HG03571 (cell line): Measurements from ENCODE around the gene SCP2.

Experiments
- ATAC-seq: cut with Tn5 transposase; IDR thresholded peaks from one replicate; pipeline ENCODE4 v1.9.1; 2021; ENCODE audit not compliant: unreplicated experiment

The SCP2 gene

DNA sequence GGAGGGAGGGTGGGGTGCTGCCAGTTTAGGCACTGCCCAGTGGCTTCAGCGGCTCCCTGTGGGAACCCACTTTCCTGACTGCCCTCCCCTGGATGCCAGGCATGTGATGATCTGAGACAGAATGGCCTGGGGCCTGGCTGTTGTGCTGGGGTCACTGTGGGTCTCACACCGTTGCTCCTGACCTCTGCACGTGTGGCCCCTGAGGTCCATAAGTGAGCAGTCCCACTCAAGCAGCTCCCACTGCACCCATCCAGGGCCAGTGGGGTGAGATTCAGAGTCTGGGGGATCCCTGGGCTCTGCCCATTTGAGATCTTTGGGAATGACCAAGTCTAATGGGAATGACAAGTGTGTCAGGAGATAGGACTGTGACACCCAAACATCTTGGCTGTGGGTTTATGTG, 153.0 kb downstream of the SCP2 start:
- ATAC-seq: no peak

- no peak for ATAC-seq
Measured at GRCh38 chr1:53080769-53081168, 153.7 kb downstream of the SCP2 start.

DNA sequence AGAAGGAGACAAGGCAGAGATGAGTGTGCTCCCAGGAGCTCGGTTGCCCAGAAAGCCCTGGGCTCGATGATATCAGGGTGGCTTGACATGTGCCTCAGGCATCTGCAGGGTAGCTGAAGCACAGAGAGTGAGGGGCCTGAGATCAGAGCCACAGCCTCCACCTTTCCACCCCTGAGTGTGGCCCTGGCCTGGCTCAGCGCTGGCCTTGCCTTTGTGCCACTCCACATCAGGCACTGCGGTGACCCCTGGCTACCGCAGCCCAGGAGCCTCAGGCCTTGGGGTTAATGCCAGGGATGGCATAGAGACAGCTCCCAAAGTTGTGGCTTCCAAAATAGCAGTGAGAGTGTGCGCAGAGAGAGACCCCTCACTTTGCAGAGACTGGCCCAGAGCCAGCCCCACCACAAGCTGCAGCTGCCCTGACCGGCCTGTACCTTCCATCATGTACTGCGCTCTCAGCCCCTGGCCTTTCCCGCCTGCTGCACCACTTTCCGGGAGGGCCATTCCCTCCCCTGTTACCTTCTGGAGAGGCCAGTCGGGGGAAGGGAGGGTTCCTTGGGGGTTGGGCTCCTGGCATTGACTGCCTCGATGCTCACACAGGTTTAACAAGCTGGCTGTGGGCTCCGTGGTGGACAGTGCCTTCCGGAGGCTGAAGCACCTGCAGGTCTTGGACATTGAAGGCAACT, 154.4 kb downstream of the SCP2 start:
- no peak for ATAC-seq

DNA sequence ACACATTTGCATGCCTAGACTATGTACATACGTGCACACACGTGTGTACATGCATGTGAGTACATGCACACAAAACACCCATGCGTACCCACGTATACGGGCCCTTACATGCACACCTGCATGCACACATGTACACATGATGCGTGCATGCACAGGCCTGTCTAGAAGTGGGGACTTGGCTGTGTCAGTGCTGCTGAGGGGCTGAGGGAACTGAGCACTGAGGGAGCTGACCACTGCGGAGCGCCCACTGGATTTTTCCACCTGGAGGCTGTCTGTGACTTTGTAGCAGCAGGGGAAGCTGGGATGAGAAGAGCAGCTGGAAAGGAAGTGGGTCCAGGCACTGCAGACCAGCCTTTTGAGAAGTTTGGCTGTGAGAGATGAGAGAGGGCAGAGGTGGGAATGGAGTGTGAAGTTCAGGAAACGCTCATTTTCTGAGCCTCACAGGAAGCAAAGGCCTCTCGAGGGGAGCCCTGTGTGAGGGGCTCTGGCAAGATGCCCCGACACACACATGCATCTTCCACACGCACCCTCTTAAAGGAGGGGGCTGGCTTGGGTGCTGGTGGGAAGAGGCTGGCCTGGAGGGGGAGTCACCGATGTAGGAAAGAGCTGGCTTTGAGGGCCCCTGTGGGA, 155.9 kb downstream of the SCP2 start:
- ATAC-seq: no peak

- ATAC-seq: no peak
Measured at GRCh38 chr1:53083636-53084588, 156.8 kb downstream of the SCP2 start.

DNA sequence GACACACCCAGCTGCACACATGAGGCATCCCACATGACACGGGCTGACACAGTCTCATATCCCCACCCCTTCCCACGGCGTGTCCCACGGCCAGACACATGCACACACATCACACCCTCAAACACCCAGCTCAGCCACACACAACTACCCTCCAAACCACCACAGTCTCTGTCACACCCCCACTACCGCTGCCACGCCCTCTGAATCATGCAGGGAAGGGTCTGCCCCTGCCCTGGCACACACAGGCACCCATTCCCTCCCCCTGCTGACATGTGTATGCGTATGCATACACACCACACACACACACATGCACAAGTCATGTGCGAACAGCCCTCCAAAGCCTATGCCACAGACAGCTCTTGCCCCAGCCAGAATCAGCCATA, 157.5 kb downstream of the SCP2 start:
- ATAC-seq: no peak

GRCh38 chr1:53085405-53085804, 158.3 kb downstream of the SCP2 start:
- no peak for ATAC-seq

DNA sequence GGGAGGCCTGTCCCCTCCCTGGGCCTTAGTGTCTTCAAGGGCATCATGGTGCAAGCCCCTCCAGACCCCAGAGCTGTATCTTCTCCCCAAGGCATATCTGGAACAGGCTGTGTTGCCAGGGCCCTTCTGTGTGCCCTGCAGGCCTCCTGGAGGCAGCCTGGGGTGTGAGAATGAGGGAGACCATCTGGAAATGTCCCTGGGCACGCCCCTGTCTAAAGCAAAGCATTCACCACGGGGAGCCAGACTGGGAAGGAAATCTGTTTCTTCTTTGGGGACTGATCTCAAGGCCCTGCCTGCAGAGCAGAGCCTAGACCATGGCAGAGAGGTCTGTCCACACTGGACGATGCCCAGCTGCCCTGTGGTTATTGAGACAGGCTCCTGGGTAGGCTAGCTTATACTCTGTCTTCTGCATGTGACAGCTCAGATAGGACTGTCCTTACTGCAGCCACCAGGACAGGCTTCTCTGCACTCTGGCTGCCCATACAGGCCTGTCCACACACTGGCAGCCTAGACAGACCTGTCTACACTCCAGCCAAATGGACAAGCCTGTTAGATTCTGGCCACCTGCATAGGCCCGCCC, 159.5 kb downstream of the SCP2 start:
- no peak for ATAC-seq

- no peak for ATAC-seq
Measured at GRCh38 chr1:53087332-53088285, 160.5 kb downstream of the SCP2 start.

DNA sequence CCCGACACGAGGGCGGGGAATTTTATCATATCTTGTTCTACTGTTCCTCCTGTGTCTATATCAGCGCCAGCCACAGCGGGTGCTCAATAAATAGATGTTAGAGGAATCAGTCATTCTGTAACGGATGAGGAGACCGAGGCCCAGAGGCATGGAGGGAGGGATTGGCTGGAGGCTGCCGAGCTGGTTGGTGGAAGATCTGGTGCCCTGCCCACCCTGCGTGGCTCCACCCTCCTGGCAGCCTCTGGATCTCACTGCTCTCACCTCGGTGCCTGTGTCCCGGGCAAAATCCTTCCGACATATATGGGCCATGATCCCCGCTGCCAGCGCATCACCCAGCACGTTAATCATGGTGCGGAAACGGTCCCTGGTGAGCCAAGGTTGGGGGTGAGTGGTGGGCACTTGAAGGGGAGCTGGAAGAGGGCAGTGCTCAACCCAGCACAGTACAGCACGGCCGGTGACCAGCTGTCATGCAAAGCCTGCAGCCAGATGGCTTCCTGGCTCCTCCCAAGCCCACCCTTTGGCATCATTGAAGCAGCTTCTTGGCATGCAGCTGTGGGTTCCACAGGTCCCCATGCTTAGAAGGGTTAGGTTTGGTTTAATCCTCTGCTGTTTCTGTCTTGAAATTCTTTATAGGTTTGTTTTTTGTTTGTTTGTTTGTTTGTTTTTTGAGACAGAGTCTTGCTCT, 161.7 kb downstream of the SCP2 start:
- no peak for ATAC-seq

GRCh38 chr1:53089478-53090226, 162.6 kb downstream of the SCP2 start:
- no peak for ATAC-seq

DNA sequence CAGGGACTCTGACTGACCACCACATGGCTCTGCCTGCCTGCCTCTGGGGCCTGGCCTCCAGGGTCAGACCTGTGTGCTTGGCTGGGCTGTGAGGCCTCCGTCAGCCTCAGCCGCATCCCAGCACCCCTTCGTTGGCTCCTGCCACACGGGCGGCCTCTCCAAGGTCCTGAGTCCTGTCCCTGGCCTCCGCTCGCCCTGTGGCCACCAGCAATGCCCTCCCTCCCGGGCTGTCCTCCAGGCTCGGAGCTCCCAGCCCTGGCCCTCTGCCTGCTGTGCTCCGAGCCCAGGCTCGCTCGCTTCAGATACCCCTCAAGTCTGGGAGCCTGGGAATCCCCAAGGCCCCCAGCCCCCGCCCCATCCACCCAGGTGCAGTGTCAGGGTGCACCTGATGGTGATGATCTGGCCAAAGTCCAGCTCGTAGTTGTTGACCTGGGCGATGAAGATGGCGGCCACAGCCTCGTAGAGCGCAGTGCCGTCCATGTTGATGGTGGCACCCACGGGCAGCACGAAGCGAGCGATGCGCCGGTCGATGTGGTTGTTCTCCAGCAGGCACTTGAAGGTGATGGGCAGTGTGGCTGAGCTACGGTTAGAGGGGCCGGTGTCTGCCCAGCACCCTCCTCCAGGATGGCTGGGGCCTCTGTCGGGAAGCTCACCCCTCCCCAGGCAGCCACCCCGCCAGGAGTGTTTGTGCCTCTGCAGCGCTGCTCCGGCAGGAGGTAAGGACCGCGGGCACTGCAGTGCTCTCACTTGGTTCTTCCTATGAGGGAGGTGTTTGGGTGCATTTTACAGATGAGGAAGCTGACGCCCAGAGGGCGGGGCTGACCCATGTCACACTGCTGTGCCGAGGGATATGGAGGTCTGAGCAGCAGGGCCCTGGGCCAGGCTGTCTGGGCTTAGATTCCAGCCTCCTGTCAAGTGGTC, 163.4 kb downstream of the SCP2 start:
- ATAC-seq: no peak

- no peak for ATAC-seq
Measured at GRCh38 chr1:53091841-53092645, 165.0 kb downstream of the SCP2 start.

DNA sequence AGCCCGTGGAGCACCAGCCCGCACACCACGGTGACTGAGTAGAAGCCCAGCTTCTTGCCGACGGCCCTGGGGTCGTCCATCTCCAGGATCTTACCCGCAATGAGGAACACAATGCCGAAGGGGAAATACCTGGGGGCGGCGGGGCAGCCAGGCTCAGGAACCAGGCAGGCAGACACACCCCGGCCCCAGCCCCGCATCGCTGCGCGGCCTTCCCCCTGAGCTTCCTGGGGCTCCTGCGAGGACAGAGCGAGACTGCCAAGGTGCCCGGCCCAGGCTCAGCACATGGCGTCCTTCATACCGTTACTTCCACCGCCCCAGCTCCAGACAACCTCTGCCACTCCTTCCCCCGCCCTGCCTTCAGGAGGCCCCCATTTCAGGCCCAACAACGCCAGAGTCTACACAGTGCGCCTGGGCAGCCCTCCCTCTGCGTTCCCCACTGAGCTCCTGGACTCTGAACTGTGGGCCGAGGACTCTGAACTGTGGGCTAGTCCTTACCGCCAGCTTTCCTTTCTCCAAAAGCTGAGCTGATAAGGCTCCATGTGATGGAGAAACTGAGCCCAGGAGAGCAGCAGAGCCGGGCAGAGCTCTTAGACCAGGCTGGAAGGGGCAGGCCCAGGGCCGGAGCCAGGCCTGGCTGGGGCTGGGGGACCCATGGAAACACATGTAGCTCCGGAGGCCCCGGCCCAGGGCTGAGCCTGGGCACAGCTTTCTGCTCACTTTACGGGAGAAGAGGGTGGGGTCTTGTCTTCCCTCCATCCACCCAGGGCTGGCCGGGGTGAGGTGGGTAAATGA, 165.8 kb downstream of the SCP2 start:
- ATAC-seq: no peak

- ATAC-seq: no peak
Measured at GRCh38 chr1:53093451-53093754, 166.3 kb downstream of the SCP2 start.

GRCh38 chr1:53093778-53094532, 166.9 kb downstream of the SCP2 start:
- no peak for ATAC-seq
